PFSK-1 (cell line): ENCODE measurements around the gene RNF207.

ENCODE experiments used
- FOXP2 ChIP-seq: optimal IDR thresholded peaks from 2 replicates; pipeline ENCODE3; 2011; ENCODE audit warnings: borderline replicate concordance, control low read depth, inconsistent platforms; ENCODE audit not compliant: insufficient read depth; ENCODE audit errors: extremely low read length, extremely low read depth
- POLR2AphosphoS5 ChIP-seq: IDR thresholded peaks from 2 replicates; pipeline ENCODE4 v1.6.1; 2012; ENCODE audit warnings: low read depth, mild to moderate bottlenecking, control low read depth, low read length, moderate library complexity
- REST ChIP-seq, 2 experiments: IDR thresholded peaks; 2 replicates each; pipeline versions ENCODE4 v1.6.1 to v1.8.0; 2011 to 2012; ENCODE audit warnings: low read depth in 2 of 2, low read length in 2 of 2, control low read depth in 1 of 2, inconsistent platforms in 1 of 2, mild to moderate bottlenecking in 1 of 2, moderate library complexity in 1 of 2; ENCODE audit not compliant: insufficient read depth in 1 of 2

- no peak for TF ChIP-seq POLR2AphosphoS5
- peak; percentile 23 for TF ChIP-seq FOXP2
- no peak for TF ChIP-seq REST (IDR thresholded peaks at IDR 0.05; ENCODE audit: insufficient read depth in 1 of 2, low read depth in 2 of 2, low read length in 2 of 2)
These were observed 53.8 kb downstream of the RNF207 start for GRCh38 chr1:6259491-6260362.
